NOMO-1 (cell line): ENCODE results near the gene UTP3.
"Not testable (repeated sequence)": the region's sequence is repeated elsewhere in the genome, so short reads cannot be mapped to it uniquely, and the experiment has no call there.

Experiments used
- DNase-seq, 2 experiments: peaks; one replicate each; lab custom pipeline; 2025; ENCODE audit not compliant: unreplicated experiment in 2 of 2; lab: John Stamatoyannopoulos, UW

The UTP3 gene

DNA sequence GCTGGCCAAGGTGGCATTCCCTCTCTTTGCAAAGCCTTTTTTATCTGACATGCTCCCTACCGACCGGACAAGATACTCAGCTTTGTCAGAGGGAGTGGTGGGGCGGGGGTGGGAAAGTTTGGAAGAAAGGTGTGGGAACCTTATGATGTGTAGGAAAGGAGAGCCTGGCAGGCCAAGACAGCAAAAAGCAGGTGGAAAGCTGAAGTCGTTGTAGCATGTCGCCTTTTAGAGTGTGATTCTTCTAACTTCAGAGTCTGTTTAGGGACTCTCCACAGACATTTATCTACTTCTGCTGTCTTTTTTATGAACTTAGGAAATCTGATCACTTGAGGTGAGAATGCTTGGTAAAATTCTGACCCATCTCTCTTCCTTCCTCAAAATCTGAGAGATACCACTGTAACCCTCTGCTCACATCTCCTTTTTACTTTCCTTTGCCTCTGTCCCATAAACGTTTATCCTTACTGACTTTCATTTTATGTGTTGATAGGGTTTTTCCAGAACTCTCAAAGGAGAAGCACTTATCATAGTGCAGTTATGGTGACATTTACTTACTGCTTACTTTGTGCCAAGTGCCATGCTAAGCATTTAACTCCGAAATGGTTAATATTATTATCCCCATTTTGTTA is 25.2 kb downstream of the UTP3 start:
- DNase-seq: peak; percentile 28 to 81

DNA sequence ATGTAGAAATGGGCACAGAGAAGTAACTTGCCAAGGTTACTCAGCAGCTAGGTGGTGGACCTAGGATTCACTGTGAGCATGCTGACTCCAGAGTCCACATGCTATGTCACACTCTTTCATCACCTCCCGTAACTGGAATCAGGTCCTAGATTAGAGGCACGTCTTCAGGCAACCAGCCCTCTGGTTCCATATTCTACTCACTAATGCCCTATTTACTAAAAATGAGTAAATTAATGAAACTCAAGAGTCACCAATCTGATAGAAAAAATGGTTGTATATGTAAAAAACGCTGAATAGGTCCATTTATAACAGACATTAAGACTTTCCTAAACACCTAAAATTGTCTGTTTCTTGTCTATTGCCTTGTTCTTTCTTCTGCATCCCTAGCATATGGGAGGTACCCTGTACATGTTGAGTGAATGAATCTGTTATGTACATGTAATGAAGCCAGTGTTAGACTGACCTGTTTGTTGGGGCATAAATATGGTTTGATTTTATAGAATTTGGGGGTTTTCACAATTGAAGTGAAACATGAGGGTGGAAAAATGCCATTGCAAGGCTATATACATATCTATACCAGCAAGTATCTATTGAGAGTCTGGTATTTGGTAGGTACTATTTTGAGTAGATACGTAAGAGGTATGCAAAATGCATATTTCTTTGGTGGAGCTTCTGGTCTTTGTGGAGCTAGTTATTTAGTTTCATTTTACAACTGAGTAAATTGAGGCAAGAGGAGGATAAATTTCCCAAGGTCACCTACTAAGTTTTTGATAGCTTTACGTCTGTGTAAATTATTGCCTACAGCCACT is 26.0 kb downstream of the UTP3 start:
- peak in 1 of 2 experiments; percentile 59 for DNase-seq

DNA sequence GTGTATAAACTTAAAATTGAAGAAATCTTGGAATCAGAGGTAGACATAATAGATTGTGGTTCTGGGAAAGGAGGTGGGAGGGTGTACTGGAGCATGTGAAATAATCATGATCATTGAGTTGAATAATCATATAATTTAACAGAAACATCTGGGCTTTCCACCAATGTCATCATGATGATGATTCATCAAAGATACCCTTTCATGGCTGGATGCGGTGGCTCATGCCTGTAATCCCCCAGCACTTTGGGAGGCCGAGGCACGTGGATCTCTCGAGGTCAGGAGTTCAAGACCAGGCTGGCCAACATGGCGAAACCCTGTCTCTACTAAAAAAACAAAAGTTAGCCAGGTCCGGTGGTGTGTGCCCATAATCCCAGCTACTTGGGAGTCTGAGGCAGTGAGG is 26.8 kb downstream of the UTP3 start:
- no peak for DNase-seq

DNA sequence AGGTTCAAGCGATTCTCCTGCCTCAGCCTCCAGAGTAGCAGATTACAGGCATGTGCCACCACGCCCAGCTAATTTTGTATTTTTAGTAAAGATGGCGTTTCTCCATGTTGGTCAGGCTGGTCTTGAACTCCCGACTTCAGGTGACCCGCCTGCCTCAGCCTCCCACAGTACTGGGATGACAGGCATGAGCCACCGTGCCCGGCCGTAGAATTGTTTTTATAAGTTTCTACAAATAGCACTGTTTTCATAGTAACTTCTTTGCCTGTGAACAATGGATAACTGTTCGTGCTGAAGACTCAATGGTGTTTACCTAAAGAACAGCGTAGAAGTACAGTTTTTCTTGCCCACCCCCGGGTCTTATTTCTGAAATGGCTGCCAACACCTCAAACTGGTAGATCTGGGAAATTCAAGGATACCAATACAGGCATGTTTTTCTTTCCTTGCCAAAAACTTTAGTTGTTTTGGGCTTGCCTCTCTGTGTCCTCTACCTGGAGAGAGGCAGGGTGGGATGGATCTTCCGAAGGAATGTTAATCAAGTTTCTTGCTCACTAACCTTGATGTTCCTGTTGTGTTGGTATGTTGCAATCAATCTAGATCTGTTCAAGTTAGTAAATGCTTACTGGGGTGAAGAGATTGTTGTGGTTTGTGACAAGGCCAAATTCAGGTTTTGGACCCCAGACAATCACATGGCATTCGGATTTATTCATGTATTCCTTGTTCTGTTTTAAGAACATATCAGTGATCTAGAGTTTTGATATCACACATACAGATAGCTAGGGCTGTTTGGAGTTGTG is 30.7 kb downstream of the UTP3 start:
- DNase-seq: no peak

DNA sequence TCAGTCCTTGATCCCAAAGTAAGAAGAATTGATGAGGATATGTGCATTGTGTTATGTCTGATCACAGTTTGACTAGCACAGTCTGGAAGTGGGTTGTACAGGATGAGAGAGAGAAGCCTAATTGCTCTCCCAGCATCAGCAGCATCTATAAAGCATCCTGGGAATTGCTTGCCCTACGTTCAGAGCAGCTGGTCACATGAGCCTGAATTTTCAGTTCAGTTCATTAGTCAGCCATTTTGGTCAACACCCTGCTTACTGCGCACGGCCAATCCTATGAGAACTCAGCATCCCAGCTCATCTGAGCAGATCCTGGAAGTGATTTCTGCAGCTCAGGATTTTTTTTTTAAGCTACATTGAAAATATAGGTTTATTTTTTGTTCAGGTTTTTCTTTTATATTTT is 33.4 kb downstream of the UTP3 start, which contains the start of gene RUFY3:
RUFY3 (plus strand) TSS at position 218 of the 400 bp plus-strand sequence. CDS start 610 bp downstream, outside the sequence.
- DNase-seq: no peak

DNA sequence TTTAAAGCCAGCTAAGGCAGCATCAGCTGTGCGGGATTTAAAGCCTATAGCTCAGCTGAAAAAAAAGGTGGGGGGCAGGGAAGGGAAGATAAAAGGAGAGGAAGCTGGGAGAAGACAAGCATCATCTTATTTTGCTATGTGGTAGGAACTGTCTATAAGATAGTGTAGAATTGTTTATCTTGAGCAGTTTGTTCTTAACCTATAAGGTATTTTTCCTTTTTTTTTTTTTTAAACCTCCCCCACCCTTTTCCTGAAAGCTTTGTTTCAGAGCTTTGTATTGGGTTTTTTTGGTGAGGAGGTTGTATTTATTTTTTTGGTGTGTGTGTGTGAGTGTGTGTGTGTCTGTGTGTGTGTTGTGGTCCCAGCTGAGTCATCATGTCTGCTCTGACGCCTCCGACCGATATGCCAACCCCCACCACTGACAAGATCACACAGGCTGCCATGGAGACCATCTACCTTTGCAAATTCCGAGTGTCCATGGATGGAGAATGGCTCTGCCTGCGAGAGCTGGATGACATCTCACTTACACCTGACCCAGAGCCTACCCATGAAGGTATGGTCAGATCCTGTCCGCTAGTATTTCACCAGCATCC is 34.0 kb downstream of the UTP3 start:
- DNase-seq: no peak

DNA sequence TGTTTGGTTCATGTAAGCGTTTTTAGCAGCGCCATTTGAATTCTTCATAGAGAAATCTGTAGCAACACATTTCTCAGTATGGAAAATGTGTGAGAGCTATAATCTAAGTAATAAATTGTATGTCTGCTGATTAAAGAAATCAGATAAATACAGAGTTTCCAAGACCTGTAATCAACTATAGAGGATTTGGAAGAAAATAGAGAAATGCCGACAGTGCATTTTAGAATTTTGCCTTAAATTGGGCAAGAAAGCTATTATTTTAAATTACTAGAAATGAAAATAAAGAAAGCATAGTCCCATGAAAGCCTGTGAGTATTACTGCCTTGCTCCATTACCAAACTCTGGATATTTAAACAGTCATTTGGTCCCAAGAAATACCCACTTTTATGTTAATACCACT is 36.1 kb downstream of the UTP3 start:
- DNase-seq: no peak

DNA sequence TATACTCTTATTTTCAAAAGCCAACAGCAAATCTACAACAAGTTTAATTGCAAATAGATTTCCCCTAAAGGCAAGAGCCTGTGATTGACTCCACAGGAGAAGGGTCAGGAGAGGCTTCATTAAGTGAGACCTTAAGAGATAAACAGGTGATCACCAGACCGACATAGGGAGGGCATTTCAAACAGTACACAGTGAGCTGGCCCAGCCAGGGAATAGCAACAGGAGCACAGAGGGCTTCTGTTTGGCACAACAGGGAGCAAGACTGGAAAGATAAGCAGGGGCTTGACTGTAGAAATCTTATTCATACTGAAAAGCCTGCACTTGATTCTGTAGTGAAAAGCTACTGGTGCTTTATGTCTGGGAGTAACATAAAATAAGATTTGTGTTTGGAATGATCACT is 37.3 kb downstream of the UTP3 start:
- DNase-seq: no peak

DNA sequence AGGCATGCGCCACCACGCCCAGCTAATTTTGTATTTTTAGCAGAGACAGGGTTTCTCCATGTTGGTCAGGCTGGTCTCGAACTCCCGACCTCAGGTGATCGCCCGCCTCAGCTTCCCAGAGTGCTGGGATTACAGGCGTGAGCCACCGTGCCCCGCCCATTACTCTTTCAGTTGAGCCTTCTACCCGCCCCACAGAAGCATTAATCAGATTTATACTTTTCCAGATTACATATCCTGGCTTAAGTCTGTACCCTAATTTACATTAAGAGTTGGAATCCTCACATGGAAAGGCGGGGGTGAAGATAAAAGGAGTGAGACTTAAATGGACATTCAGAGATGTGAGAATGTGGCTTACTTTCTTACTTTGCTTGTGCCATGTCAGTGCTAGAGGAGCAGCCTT is 38.2 kb downstream of the UTP3 start:
- DNase-seq: not testable (repeated sequence)

DNA sequence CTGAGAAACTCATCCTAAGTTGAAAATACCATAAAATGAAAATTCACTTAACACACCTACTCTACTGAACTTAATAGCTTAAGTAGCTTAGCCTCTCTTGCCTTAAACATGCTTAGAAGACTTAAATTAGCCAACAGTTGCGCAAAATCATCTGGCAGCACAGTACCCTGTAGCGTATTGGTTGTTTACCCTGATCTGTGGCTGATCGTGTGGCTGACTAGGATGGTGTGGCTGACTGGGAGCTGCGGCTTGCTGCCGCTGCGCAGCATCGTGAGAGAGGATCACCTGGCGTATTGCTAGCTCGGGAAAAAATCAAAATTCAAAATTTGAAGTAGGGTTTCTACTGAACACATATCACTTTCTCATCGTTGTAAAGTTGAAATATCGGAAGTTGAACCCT is 39.8 kb downstream of the UTP3 start:
- DNase-seq: peak; percentile 69 to 73

DNA sequence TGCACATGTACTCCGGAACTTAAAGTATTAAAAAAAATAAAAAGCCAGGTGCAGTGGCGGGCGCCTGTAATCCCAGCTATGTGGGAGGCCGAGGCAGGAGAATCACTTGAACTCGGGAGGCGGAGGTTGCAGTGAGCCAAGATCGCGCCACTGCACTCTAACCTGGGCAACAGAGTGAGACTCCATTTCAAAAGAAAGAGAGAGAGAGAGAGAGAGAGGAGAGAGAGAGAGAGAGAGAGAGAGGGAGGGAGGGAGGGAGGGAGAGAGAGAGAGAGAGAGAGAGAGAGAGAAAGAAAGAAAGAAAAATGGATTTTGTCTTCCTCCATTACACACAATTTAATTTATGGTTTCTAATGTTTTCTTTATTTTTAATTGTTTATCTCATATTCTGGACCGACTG is 44.5 kb downstream of the UTP3 start:
- DNase-seq: not testable (repeated sequence)

DNA sequence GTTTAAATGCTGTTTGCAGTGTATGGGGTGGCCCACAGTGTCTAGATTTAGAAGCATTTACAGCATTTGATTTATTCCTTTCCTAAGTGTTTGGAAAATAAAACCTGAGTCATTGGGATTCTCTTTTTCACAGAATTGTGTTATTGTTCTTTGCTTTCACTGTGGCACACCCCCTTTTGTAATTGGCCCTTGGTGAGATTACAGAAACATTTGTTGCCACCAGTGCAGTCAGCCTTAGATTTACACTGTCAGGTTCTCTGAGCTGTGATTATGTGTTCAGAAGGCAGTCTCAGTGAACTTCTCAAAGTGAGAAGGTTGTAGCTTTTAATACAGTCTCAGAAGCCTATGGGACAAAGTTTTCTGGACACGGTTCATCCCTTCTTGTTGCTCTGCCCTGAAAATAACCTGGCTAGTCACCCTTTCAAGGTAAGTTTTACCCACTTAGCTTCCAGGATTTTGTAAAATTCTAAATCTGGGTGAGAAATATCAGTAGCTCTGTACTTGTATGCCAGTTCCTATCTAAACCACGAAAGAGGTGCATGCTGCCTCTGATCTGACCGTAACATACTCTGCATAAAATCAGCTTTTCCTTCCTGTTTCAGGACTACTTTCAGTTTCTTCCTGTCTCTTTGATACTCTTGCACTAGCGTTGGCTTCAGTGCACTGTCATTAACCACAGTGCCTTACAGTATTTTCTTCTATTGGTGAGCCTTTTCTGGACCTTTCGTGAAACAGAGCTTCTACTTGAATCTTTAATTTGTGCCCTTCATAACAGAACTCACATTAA is 46.0 kb downstream of the UTP3 start:
- DNase-seq: peak; percentile 69 to 95

DNA sequence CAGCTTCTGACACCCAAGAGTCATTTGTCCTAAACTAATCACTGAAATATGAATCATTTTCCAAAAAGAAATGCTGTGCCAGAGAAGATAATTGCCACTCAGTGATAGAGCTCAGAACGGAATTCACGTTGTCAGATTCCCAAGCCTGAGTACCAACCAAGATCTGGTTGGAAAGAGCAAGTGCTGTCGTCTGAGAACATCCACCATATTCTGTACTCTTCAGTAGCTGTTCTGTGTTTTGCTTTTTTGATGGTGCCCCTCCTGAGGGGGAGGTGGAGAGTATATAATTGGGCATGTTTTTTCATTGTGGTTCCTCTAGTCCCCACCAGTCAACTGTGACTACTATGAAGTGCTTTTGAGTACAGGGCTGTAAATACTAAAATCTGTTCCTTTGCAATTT is 46.6 kb downstream of the UTP3 start:
- DNase-seq: no peak

DNA sequence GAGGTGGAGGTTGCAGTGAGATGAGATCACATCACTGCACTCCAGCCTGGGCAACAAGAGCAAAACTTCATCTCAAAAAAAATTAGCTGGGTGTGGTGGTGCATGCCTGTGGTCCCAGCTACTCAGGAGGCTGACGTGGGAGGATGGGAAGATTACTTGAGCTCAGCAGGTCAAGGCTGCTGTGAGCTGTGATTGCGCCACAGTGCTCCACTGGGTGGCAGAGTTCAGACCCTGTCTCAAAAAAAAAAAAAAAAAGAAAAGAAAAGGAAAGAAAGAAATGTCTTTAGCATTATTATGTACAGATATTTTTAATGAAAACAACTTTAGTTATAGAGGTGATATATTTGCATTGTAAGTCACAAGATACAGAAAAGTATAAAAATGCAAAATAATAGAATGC is 47.6 kb downstream of the UTP3 start:
- DNase-seq: peak; percentile 16 to 24

DNA sequence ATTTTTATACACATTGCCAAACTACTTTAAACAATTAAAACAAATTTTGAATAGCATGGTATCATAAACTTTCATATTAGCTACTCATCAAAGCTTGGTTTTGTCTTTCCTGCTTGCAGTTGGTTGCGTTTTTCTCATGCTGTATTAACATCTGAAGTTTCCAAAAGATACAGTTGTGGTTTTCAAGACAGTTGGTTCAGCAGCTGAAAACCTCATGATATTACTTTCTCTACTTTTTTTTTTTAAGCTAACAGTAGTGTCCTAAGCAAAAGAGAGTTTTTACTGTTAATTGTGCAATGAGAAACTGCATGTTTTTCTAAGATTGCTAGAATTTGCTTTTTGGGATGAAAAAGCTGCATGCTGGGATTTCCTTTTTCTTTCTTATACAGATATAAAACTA is 48.7 kb downstream of the UTP3 start:
- peak in 1 of 2 experiments; percentile 13 for DNase-seq

DNA sequence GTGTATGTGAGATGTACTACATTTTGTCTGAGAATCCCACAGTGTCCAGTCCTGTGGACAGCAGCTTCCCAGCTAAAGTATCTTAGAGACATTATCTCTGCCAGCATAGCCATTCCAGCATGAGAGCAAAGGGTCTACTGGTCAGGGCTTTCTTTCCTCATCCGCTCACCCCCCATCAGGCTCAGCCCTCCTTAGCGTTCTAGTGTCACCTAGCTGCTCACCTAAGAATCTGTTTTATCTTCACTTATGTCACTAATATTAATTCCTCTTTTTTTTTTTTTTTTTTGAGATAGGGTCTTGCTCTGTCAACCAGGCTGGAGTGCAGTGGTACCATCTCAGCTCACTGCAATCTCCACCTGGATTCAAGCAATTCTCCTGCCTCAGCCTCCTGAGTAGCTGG is 49.1 kb downstream of the UTP3 start:
- DNase-seq: no peak

DNA sequence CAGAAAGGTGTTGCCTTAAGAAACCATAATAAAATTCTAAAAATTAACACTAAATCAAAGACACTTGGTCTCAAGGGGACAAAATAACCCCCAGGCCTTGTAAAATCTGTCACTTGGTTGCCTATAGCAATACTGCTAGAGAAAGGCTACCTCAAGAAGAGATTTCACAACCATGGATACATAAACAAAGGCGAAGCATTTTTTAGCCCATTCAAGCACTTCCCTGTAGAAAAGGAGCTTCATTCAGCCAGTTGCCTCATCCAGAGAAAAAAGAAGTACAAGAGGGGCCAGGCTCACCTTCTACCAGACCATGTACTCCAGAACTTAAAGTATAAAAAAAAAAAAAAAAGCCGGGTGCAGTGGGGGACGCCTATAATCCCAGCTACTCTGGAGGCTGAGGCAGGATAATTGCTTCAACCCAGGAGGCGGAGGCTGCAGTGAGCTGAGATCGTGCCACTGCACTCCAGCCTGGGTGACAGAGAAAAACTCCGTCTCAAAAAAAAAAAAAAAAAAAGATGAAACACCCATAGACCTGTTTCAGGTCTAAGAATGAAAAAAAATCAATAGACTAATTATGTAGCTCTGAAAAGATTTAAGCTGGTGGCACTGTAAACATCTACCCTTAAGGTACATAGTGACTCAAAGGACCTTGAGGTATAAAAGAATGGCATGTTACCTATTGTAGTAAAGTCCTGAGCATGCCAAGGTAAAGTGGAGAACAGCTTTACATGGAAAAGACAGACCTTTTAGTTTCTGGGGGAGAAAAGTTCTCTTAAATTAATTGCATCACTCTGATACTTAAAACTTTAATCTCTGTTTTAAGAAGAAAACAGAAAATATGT is 51.4 kb downstream of the UTP3 start:
- peak; percentile 76 to 93 for DNase-seq
